HepG2 (cell line): Measurements from ENCODE around the gene DOLK.

Experiments used
- JARID2 ChIP-seq: sonication (generic); formaldehyde crosslinking; IDR thresholded peaks from 2 replicates; pipeline ENCODE4 v1.8.1; 2023; ENCODE audit warnings: missing genetic modification reagents, inconsistent platforms; ENCODE audit not compliant: insufficient replicate concordance
- JUND ChIP-seq: sonication (generic); formaldehyde crosslinking; IDR thresholded peaks from 2 replicates; pipeline ENCODE4 v1.8.0; 2022; ENCODE audit warnings: mild to moderate bottlenecking, missing genetic modification reagents
- RFX5 ChIP-seq: IDR thresholded peaks from 2 replicates; pipeline ENCODE4 v1.6.1; 2011; ENCODE audit warnings: low read depth, low read length, improper control_type of control experiment
- SMC3 ChIP-seq: IDR thresholded peaks from 2 replicates; pipeline ENCODE4 v1.6.1; 2011; ENCODE audit warnings: low read length, improper control_type of control experiment
- ZKSCAN5 ChIP-seq: sonication (generic); formaldehyde crosslinking; IDR thresholded peaks from 2 replicates; pipeline ENCODE4 v1.5.1; 2020; ENCODE audit warnings: mild to moderate bottlenecking, missing genetic modification reagents
- ZNF274 ChIP-seq: sonication (generic); formaldehyde crosslinking; IDR thresholded peaks from 2 replicates; pipeline ENCODE4 v1.5.1; 2020; ENCODE audit warnings: mild to moderate bottlenecking, missing genetic modification reagents
- TF ChIP-seq, protein P1 (sequence below): sonication (generic); formaldehyde crosslinking; IDR thresholded peaks from 2 replicates; pipeline ENCODE4 v1.5.0; 2020; ENCODE audit warnings: mild to moderate bottlenecking, missing genetic modification reagents
- TF ChIP-seq, protein P2 (sequence below): IDR thresholded peaks from 2 replicates; pipeline ENCODE4 v1.6.1; 2012; ENCODE audit warnings: inconsistent platforms

DNA sequence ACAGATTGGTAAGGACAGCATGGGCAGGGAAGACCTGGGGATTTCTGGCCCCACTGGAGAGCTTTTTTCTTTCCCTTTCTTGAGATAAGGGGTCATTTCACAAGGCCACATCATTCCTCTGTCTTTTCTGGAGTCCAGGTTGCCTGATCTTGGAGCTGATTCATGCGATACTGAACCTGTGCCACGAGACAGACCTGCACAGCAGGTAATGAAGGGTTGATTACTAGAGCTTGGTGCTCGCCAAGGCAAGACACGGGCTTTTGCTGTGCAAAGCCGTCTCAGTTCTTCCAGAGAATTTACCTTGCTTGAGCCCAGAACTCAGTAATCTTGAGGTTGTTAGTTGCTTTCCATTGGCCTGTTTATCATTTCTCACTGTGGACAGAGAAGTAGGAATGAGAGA, 39.3 kb upstream of the DOLK start:
- TF ChIP-seq ZNF274 (CRISPR knock-in tag) = no peak
- TF ChIP-seq SMC3 = no peak
- TF ChIP-seq RFX5 = no peak
- no peak for TF ChIP-seq ZKSCAN5
- TF ChIP-seq, protein P1, sequence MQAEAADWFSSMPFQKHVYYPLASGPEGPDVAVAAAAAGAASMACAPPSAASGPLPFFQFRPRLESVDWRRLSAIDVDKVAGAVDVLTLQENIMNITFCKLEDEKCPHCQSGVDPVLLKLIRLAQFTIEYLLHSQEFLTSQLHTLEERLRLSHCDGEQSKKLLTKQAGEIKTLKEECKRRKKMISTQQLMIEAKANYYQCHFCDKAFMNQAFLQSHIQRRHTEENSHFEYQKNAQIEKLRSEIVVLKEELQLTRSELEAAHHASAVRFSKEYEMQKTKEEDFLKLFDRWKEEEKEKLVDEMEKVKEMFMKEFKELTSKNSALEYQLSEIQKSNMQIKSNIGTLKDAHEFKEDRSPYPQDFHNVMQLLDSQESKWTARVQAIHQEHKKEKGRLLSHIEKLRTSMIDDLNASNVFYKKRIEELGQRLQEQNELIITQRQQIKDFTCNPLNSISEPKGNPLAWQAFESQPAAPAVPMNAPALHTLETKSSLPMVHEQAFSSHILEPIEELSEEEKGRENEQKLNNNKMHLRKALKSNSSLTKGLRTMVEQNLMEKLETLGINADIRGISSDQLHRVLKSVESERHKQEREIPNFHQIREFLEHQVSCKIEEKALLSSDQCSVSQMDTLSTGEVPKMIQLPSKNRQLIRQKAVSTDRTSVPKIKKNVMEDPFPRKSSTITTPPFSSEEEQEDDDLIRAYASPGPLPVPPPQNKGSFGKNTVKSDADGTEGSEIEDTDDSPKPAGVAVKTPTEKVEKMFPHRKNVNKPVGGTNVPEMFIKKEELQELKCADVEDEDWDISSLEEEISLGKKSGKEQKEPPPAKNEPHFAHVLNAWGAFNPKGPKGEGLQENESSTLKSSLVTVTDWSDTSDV (CRISPR knock-in tag) = no peak
- no peak for TF ChIP-seq JUND (CRISPR knock-in tag)
- TF ChIP-seq, protein P2, sequence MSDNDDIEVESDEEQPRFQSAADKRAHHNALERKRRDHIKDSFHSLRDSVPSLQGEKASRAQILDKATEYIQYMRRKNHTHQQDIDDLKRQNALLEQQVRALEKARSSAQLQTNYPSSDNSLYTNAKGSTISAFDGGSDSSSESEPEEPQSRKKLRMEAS = no peak
- no peak for TF ChIP-seq JARID2 (CRISPR knock-in tag)
